K562 (cell line): Measurements from ENCODE around the gene DYNC1H1. TPM values are rescaled to one million over a fixed set of nuclear protein-coding genes. Genes with fewer than 3 reads are reported as not detected.

Experiments
- HOXB6 ChIP-seq: fragments of 250-450 bp; sonication (Bioruptor Pico); IDR thresholded peaks from 2 replicates; pipeline ENCODE4 v1.5.1; 2022; ENCODE audit warnings: mild to moderate bottlenecking, borderline replicate concordance
- KLF16 ChIP-seq: IDR thresholded peaks from 2 replicates; pipeline ENCODE4 v1.6.1; 2016; ENCODE audit warnings: antibody characterized with exemption
- NCOR1 ChIP-seq: fragments of 450-650 bp; IDR thresholded peaks from 2 replicates; pipeline ENCODE4 v1.6.1; 2016; ENCODE audit warnings: mild to moderate bottlenecking, moderate library complexity
- NONO ChIP-seq, 2 experiments: fragments of 200-400 bp in 1 of 2; fragments of 450-650 bp in 1 of 2; formaldehyde crosslinking in 1 of 2; IDR thresholded peaks; 2 replicates each; pipeline ENCODE4 v1.6.1; 2017; ENCODE audit warnings: low read depth in 2 of 2, mild to moderate bottlenecking in 2 of 2, moderate library complexity in 2 of 2, low read length in 1 of 2
- RAD51 ChIP-seq: fragments of 450-650 bp; IDR thresholded peaks from 2 replicates; pipeline ENCODE4 v1.7.1; 2016; ENCODE audit warnings: low read depth, mild to moderate bottlenecking, borderline replicate concordance
- RBFOX2 ChIP-seq: fragments of 200-400 bp; formaldehyde crosslinking; IDR thresholded peaks from 2 replicates; pipeline ENCODE4 v1.6.1; 2017; ENCODE audit warnings: low read depth, mild to moderate bottlenecking, low read length, moderate library complexity
- SAFB2 ChIP-seq: fragments of 200-400 bp; formaldehyde crosslinking; IDR thresholded peaks from 2 replicates; pipeline ENCODE4 v1.6.1; 2018; ENCODE audit warnings: borderline replicate concordance, low read length, low read depth, moderate library complexity; ENCODE audit not compliant: severe bottlenecking
- SNRNP70 ChIP-seq: fragments of 200-400 bp; formaldehyde crosslinking; optimal IDR thresholded peaks from 2 replicates; pipeline ENCODE3; 2017; ENCODE audit warnings: low read depth, low read length
- SRF ChIP-seq, 2 experiments: fragments of 250-450, 450-650 bp in 1 of 2; sonication (Bioruptor Pico) in 1 of 2; sonication (generic) in 1 of 2; formaldehyde crosslinking; IDR thresholded peaks; 2 replicates each; pipeline versions ENCODE4 v1.5.0 to v1.5.1; 2020 to 2022; ENCODE audit warnings: mild to moderate bottlenecking in 1 of 2, missing genetic modification reagents in 1 of 2
- THRAP3 ChIP-seq: fragments of 450-650 bp; IDR thresholded peaks from 2 replicates; pipeline ENCODE4 v1.6.1; 2016; ENCODE audit warnings: mild to moderate bottlenecking, inconsistent platforms, borderline replicate concordance
- ZNF124 ChIP-seq: sonication (generic); formaldehyde crosslinking; IDR thresholded peaks from 2 replicates; pipeline ENCODE4 v1.8.1; 2022; ENCODE audit warnings: missing genetic modification reagents
- ZNF133 ChIP-seq: fragments of 250-450 bp; sonication (Bioruptor Pico); IDR thresholded peaks from 2 replicates; pipeline ENCODE4 v1.4.0; 2020; ENCODE audit warnings: mild to moderate bottlenecking
- ZNF518B ChIP-seq: fragments of 250-450 bp; sonication (Bioruptor Pico); IDR thresholded peaks from 2 replicates; pipeline ENCODE4 v1.5.0; 2021; ENCODE audit warnings: mild to moderate bottlenecking, moderate library complexity
- ZNF77 ChIP-seq: fragments of 250-450 bp; sonication (Bioruptor Pico); IDR thresholded peaks from 2 replicates; pipeline ENCODE4 v1.5.0; 2020
- polyA plus RNA-seq, 8 experiments: library from polyadenylated mRNA; depleted of rRNA in 4 of 8; stranded (reverse) in 5 of 8; unstranded in 3 of 8; fragments of >200 nt; fragmentation: Nextera tagmentation in 2 of 8; fragmentation: Illumina TruSeq in 1 of 8; extraction: Ambion mirVana in 2 of 8; extraction: Trizol in 1 of 8; gene quantifications; 2 replicates each; pipeline versions ENCODE4 v1.2.1 to v1.2.3, GENCODE V29; 2011 to 2014; ENCODE audit warnings: inconsistent platforms in 1 of 8, missing spikeins in 1 of 8
- total RNA-seq, 7 experiments: library from RNA; depleted of rRNA in 6 of 7; stranded (reverse); fragments of >200 nt in 6 of 7; fragmentation: Illumina TruSeq in 2 of 7; extraction: Trizol in 2 of 7; gene quantifications; 2 replicates each; pipeline versions ENCODE4 v1.2.1 to v1.2.3, GENCODE V29; 2011 to 2021; ENCODE audit warnings: low replicate concordance in 1 of 7
- TF ChIP-seq, protein P1 (sequence below): fragments of 250-450 bp; sonication (Bioruptor Pico); IDR thresholded peaks from 2 replicates; pipeline ENCODE4 v1.4.0; 2020

The DYNC1H1 gene
- total and polyA plus RNA-seq, 9 of the 15 experiments (the other 6 are each of a cell fraction or from before 2014, with no cell fraction given), result 31.9 to 335 (median 115) TPM

DNA sequence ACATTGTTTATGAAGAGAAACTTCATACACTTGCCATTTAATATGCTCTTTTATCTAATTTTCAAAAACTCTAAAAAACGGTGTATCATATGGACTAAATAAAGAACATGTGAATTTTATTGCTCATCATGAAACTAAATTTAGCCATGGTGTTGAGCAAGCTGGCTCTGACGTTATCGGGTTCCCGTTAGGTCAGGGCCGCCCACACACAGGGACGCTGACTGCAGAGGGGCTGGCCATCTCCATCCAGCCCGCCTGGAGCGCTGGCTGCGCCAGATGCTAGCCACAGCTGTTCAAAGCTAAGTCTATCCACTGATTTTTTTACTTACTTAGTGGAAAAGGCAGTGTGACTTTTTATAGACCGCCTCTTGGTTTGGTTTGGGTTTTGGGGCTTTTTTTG, 36.5 kb upstream of the DYNC1H1 start (continued):
- TF ChIP-seq, protein P1, sequence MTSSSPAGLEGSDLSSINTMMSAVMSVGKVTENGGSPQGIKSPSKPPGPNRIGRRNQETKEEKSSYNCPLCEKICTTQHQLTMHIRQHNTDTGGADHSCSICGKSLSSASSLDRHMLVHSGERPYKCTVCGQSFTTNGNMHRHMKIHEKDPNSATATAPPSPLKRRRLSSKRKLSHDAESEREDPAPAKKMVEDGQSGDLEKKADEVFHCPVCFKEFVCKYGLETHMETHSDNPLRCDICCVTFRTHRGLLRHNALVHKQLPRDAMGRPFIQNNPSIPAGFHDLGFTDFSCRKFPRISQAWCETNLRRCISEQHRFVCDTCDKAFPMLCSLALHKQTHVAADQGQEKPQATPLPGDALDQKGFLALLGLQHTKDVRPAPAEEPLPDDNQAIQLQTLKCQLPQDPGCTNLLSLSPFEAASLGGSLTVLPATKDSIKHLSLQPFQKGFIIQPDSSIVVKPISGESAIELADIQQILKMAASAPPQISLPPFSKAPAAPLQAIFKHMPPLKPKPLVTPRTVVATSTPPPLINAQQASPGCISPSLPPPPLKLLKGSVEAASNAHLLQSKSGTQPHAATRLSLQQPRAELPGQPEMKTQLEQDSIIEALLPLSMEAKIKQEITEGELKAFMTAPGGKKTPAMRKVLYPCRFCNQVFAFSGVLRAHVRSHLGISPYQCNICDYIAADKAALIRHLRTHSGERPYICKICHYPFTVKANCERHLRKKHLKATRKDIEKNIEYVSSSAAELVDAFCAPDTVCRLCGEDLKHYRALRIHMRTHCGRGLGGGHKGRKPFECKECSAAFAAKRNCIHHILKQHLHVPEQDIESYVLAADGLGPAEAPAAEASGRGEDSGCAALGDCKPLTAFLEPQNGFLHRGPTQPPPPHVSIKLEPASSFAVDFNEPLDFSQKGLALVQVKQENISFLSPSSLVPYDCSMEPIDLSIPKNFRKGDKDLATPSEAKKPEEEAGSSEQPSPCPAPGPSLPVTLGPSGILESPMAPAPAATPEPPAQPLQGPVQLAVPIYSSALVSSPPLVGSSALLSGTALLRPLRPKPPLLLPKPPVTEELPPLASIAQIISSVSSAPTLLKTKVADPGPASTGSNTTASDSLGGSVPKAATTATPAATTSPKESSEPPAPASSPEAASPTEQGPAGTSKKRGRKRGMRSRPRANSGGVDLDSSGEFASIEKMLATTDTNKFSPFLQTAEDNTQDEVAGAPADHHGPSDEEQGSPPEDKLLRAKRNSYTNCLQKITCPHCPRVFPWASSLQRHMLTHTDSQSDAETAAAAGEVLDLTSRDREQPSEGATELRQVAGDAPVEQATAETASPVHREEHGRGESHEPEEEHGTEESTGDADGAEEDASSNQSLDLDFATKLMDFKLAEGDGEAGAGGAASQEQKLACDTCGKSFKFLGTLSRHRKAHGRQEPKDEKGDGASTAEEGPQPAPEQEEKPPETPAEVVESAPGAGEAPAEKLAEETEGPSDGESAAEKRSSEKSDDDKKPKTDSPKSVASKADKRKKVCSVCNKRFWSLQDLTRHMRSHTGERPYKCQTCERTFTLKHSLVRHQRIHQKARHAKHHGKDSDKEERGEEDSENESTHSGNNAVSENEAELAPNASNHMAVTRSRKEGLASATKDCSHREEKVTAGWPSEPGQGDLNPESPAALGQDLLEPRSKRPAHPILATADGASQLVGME (CRISPR knock-in tag), result no peak
- TF ChIP-seq ZNF518B (CRISPR knock-in tag) (no peak), NONO (IDR thresholded peaks at IDR 0.05; ENCODE audit: low read depth in 2 of 2, low read length in 1 of 2) (no peak), RAD51 (no peak), ZNF133 (no peak), ZNF77 (CRISPR knock-in tag) (no peak), NCOR1 (peak; percentile 55), ZNF124 (CRISPR knock-in tag) (no peak), THRAP3 (no peak), KLF16 (no peak), RBFOX2 (no peak), SNRNP70 (no peak), HOXB6 (CRISPR knock-in tag) (no peak), SRF (CRISPR knock-in tag; IDR thresholded peaks at IDR 0.05) (no peak), SAFB2 (no peak)
